Vagina (tissue), 2 donors: Measurements from ENCODE around the gene BTD.

ENCODE experiments used
- CTCF ChIP-seq, 3 experiments: fragments of 450-650 bp in 2 of 3; fragments of 200-600 bp in 1 of 3; sonication (generic) in 1 of 3; IDR thresholded peaks; one replicate each; pipeline ENCODE4 v1.5.1; 2017 to 2019; ENCODE audit warnings: antibody characterized with exemption in 3 of 3, mild to moderate bottlenecking in 2 of 3, moderate library complexity in 2 of 3
- POLR2AphosphoS5 ChIP-seq, 2 donors: sonication (generic); formaldehyde crosslinking; IDR thresholded peaks; one replicate each; pipeline ENCODE4 v1.9.0; 2017; ENCODE audit warnings: antibody characterized with exemption in 2 of 2, mild to moderate bottlenecking in 2 of 2, low read depth in 1 of 2; ENCODE audit not compliant: insufficient read depth in 1 of 2

GRCh38 chr3:15611018-15611417 is 9.5 kb downstream of the BTD start:
- no peak for TF ChIP-seq CTCF (IDR thresholded peaks at IDR 0.05)
- TF ChIP-seq POLR2AphosphoS5 (IDR thresholded peaks at IDR 0.05; ENCODE audit: insufficient read depth in 1 of 2, low read depth in 1 of 2) = no peak
